Ishikawa (cell line): ENCODE data around the gene CCDC91.

Experiments
- CEBPB ChIP-seq: IDR thresholded peaks from 2 replicates; pipeline ENCODE4 v1.6.1; 2012
- CREB1 ChIP-seq: IDR thresholded peaks from 2 replicates; pipeline ENCODE4 v1.6.1; 2012; ENCODE audit warnings: low read depth
- EGR1 ChIP-seq: IDR thresholded peaks from 2 replicates; pipeline ENCODE4 v1.6.1; 2012
- EP300 ChIP-seq: IDR thresholded peaks from 2 replicates; pipeline ENCODE4 v1.6.1; 2012; ENCODE audit warnings: borderline replicate concordance
- FOXM1 ChIP-seq: IDR thresholded peaks from 2 replicates; pipeline ENCODE4 v1.6.1; 2012; ENCODE audit warnings: low read depth, borderline replicate concordance
- NFIC ChIP-seq: IDR thresholded peaks from 2 replicates; pipeline ENCODE4 v1.6.1; 2012
- RAD21 ChIP-seq: IDR thresholded peaks from 2 replicates; pipeline ENCODE4 v1.6.1; 2012; ENCODE audit warnings: low read depth
- REST ChIP-seq: IDR thresholded peaks from 2 replicates; pipeline ENCODE4 v1.6.1; 2012; ENCODE audit warnings: low read depth, mild to moderate bottlenecking
- TAF1 ChIP-seq: IDR thresholded peaks from 2 replicates; pipeline ENCODE4 v1.6.1; 2012; ENCODE audit warnings: low read depth, mild to moderate bottlenecking
- TCF12 ChIP-seq: IDR thresholded peaks from 2 replicates; pipeline ENCODE4 v1.6.1; 2012; ENCODE audit warnings: low read depth
- TEAD4 ChIP-seq: IDR thresholded peaks from 2 replicates; pipeline ENCODE4 v1.6.1; 2012
- YY1 ChIP-seq: IDR thresholded peaks from 2 replicates; pipeline ENCODE4 v1.6.1; 2012; ENCODE audit warnings: low read depth
- ZBTB7A ChIP-seq: IDR thresholded peaks from 2 replicates; pipeline ENCODE4 v1.6.1; 2012; ENCODE audit warnings: low read depth
- TF ChIP-seq, protein P1 (sequence below): IDR thresholded peaks from 2 replicates; pipeline ENCODE4 v1.6.1; 2012
- TF ChIP-seq, protein P2 (sequence below): IDR thresholded peaks from 2 replicates; pipeline ENCODE4 v1.6.1; 2012

The CCDC91 gene

DNA sequence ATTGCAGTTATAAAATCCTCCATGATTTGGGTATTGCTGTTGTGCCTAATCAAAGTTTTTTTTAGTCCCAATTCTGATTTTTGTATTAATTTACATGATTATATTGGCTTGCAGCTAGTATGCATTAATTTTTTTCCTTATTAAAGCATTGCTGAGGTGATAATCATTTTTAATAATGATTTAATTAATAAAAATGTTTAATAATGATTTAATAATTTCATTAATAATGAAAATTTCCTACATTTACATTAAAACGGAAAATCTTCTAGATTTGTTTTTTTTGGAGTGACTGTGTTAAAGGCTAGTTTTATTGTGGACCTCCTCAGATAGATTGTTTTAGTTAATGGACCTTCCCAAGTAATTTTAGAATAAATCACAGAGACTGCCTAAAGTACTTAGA is 79.6 kb downstream of the CCDC91 start:
- TF ChIP-seq EGR1 (no peak), REST (no peak), TCF12 (no peak), YY1 (no peak), TAF1 (no peak), FOXM1 (no peak), NFIC (no peak), CREB1 (no peak), CEBPB (no peak), ZBTB7A (no peak), EP300 (no peak), TEAD4 (no peak), RAD21 (no peak)
- TF ChIP-seq, protein P1, sequence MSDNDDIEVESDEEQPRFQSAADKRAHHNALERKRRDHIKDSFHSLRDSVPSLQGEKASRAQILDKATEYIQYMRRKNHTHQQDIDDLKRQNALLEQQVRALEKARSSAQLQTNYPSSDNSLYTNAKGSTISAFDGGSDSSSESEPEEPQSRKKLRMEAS, result no peak
- TF ChIP-seq, protein P2, sequence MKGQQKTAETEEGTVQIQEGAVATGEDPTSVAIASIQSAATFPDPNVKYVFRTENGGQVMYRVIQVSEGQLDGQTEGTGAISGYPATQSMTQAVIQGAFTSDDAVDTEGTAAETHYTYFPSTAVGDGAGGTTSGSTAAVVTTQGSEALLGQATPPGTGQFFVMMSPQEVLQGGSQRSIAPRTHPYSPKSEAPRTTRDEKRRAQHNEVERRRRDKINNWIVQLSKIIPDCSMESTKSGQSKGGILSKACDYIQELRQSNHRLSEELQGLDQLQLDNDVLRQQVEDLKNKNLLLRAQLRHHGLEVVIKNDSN, result no peak

DNA sequence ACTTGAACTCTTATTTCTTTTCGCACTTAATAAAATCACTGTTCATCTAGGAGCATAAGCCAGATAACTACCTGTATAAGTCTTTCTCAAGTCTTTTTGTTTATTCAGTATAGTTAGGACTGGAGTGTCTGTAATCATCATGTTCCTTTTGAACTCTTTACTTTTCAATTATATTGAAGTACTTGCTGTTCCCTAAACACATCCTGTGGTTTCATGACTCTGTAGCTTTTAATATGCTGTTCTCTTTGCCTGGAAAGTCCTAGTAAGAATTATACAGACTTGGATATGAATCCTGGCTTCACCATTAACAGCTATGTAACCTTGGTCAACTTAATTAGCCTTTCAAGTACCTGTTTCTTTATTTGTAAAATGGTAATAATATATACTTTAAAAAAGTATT is 88.2 kb downstream of the CCDC91 start:
- no peak for TF ChIP-seq NFIC
- TF ChIP-seq, protein P1, result no peak
- no peak for TF ChIP-seq CREB1
- TF ChIP-seq, protein P2, result no peak
- no peak for TF ChIP-seq CEBPB
- no peak for TF ChIP-seq FOXM1

GRCh38 chr12:28278960-28279359 is 88.7 kb downstream of the CCDC91 start:
- no peak for TF ChIP-seq EGR1

- TF ChIP-seq, protein P1, result no peak
- TF ChIP-seq YY1 (no peak), EP300 (no peak), CREB1 (no peak), TCF12 (no peak), EGR1 (no peak), RAD21 (no peak), NFIC (no peak), ZBTB7A (no peak), TEAD4 (no peak), REST (no peak), FOXM1 (no peak)
- TF ChIP-seq, protein P2, result no peak
These were observed 96.1 kb downstream of the CCDC91 start for GRCh38 chr12:28286352-28286751.

DNA sequence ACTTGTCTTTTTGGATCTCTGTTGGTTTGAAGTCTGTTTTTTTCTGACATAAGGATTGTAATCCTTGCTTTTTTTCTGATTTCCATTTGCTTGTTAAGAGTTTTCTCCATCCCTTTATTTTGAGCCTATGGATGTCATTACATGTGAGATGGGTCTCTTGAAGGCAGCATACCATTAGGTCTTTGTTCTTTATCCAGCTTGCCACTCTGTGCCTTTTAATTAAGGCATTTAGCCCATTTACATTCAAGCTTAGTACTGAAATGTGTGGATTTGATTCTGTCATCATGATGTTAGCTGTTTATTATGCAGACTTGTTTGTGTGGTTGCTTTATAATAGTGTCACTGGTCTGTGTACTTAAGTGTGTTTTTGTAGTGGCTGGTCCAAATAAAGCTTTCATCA is 100.0 kb downstream of the CCDC91 start:
- TF ChIP-seq RAD21, result no peak

- TF ChIP-seq CREB1 (no peak), TCF12 (no peak), RAD21 (no peak), REST (no peak)
These were observed 102.4 kb downstream of the CCDC91 start for GRCh38 chr12:28292699-28293098.
